Measurements from ENCODE around the gene FOXA2. TPM values are rescaled to one million over a fixed set of nuclear protein-coding genes. Genes with fewer than 3 reads are reported as not detected.

FOXA2 gene
- total and polyA plus RNA-seq, 2 of the 13 experiments (the other 11 are each of a cell fraction or from before 2014, with no cell fraction given), result 8.8 to 12.2 TPM

DNA sequence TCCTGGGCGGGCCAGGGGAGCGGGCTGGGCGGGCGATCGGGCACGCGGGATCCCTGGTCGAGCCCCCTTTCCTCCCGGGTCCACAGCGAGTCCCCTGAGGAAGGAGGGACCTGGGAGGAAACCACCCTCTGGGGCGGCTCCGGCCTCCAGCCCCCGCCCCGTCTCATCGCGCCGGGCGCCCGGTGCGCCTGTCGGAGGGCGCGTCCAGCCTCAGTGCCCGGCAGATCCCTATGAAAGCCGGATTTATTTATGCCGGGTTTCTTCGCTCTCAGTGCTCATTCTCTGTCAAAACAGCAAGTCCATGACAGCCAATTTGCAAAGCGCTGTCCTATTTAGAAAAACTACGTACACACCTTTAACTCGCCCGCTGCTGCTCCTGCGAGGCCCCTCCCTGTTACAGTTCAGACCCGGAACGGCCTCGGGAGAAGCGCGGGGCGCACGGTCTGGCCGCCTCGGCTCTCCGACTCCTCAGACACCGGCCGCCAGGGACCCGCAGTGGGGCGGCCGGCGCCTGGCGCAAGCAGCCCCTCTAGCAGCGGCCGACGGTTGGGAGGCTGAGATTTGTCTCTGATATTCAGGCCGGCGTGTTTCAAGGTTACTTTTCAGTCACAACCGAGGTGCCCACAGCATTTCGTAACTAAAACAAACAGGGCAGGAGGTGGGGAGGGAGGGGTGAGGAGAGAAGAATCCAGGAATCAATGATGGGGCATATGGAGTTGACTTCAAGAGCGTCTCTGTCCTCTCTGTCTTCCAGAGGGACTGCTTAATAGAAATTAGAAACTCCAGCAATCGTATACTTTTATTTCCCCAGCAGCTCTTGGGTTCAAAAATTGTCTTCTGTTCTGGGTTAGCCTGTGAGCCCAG is 782 bp upstream of the FOXA2 start (continued):
- TF ChIP-seq, protein P1, sequence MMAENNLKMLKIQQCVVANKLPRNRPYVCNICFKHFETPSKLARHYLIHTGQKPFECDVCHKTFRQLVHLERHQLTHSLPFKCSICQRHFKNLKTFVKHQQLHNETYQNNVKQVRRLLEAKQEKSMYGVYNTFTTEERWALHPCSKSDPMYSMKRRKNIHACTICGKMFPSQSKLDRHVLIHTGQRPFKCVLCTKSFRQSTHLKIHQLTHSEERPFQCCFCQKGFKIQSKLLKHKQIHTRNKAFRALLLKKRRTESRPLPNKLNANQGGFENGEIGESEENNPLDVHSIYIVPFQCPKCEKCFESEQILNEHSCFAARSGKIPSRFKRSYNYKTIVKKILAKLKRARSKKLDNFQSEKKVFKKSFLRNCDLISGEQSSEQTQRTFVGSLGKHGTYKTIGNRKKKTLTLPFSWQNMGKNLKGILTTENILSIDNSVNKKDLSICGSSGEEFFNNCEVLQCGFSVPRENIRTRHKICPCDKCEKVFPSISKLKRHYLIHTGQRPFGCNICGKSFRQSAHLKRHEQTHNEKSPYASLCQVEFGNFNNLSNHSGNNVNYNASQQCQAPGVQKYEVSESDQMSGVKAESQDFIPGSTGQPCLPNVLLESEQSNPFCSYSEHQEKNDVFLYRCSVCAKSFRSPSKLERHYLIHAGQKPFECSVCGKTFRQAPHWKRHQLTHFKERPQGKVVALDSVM (CRISPR knock-in tag; IDR thresholded peaks at IDR 0.05), result peak; percentile 64
- TF ChIP-seq SIX1 (CRISPR knock-in tag; IDR thresholded peaks at IDR 0.05; ENCODE audit: borderline replicate concordance) (no peak), ZNF329 (CRISPR knock-in tag; IDR thresholded peaks at IDR 0.05; ENCODE audit: low read depth) (peak; percentile 70; the same call in 1 of the 2 replicates), ZNF773 (CRISPR knock-in tag; IDR thresholded peaks at IDR 0.05; ENCODE audit: borderline replicate concordance) (no peak), ZFP41 (CRISPR knock-in tag; IDR thresholded peaks at IDR 0.05; ENCODE audit: borderline replicate concordance) (no peak), GATA4 (IDR thresholded peaks at IDR 0.05; ENCODE audit: borderline replicate concordance, low read depth) (no peak; the same call in 1 of the 2 replicates), CHD2 (IDR thresholded peaks at IDR 0.05; ENCODE audit: low read depth, low read length) (no peak), ZNF674 (CRISPR knock-in tag; IDR thresholded peaks at IDR 0.05; ENCODE audit: low read depth) (0 out of 2 replicates have a peak, but pooled peaks have one; percentile 21), ZNF720 (CRISPR knock-in tag; IDR thresholded peaks at IDR 0.05) (no peak), SETDB1 (CRISPR knock-in tag; IDR thresholded peaks at IDR 0.05; ENCODE audit: borderline replicate concordance) (no peak), ZMYM2 (CRISPR knock-in tag; IDR thresholded peaks at IDR 0.05) (0 out of 2 replicates have a peak, but pooled peaks have one; percentile 61), SALL1 (CRISPR knock-in tag; IDR thresholded peaks at IDR 0.05) (peak; percentile 91), MEF2D (CRISPR knock-in tag; IDR thresholded peaks at IDR 0.05) (peak; percentile 51; the same call in 1 of the 2 replicates), ZNF234 (CRISPR knock-in tag; conservative IDR thresholded peaks at IDR 0.05) (peak; percentile 73; the same call in 1 of the 2 replicates)
- TF ChIP-seq, protein P2, sequence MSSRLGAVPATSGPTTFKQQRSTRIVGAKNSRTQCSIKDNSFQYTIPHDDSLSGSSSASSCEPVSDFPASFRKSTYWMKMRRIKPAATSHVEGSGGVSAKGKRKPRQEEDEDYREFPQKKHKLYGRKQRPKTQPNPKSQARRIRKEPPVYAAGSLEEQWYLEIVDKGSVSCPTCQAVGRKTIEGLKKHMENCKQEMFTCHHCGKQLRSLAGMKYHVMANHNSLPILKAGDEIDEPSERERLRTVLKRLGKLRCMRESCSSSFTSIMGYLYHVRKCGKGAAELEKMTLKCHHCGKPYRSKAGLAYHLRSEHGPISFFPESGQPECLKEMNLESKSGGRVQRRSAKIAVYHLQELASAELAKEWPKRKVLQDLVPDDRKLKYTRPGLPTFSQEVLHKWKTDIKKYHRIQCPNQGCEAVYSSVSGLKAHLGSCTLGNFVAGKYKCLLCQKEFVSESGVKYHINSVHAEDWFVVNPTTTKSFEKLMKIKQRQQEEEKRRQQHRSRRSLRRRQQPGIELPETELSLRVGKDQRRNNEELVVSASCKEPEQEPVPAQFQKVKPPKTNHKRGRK (CRISPR knock-in tag; IDR thresholded peaks at IDR 0.05), result no peak
- TF ChIP-seq, protein P3, sequence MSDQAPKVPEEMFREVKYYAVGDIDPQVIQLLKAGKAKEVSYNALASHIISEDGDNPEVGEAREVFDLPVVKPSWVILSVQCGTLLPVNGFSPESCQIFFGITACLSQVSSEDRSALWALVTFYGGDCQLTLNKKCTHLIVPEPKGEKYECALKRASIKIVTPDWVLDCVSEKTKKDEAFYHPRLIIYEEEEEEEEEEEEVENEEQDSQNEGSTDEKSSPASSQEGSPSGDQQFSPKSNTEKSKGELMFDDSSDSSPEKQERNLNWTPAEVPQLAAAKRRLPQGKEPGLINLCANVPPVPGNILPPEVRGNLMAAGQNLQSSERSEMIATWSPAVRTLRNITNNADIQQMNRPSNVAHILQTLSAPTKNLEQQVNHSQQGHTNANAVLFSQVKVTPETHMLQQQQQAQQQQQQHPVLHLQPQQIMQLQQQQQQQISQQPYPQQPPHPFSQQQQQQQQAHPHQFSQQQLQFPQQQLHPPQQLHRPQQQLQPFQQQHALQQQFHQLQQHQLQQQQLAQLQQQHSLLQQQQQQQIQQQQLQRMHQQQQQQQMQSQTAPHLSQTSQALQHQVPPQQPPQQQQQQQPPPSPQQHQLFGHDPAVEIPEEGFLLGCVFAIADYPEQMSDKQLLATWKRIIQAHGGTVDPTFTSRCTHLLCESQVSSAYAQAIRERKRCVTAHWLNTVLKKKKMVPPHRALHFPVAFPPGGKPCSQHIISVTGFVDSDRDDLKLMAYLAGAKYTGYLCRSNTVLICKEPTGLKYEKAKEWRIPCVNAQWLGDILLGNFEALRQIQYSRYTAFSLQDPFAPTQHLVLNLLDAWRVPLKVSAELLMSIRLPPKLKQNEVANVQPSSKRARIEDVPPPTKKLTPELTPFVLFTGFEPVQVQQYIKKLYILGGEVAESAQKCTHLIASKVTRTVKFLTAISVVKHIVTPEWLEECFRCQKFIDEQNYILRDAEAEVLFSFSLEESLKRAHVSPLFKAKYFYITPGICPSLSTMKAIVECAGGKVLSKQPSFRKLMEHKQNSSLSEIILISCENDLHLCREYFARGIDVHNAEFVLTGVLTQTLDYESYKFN (CRISPR knock-in tag; conservative IDR thresholded peaks at IDR 0.05), result peak; percentile 78
- TF ChIP-seq, protein P4, sequence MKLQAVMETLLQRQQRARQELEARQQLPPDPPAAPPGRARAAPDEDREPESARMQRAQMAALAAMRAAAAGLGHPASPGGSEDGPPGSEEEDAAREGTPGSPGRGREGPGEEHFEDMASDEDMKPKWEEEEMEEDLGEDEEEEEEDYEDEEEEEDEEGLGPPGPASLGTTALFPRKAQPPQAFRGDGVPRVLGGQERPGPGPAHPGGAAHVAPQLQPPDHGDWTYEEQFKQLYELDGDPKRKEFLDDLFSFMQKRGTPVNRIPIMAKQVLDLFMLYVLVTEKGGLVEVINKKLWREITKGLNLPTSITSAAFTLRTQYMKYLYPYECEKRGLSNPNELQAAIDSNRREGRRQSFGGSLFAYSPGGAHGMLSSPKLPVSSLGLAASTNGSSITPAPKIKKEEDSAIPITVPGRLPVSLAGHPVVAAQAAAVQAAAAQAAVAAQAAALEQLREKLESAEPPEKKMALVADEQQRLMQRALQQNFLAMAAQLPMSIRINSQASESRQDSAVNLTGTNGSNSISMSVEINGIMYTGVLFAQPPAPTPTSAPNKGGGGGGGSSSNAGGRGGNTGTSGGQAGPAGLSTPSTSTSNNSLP (IDR thresholded peaks at IDR 0.05; ENCODE audit: low read depth, low read length), result 0 out of 2 replicates have a peak, but pooled peaks have one; percentile 22
- TF ChIP-seq, protein P5, sequence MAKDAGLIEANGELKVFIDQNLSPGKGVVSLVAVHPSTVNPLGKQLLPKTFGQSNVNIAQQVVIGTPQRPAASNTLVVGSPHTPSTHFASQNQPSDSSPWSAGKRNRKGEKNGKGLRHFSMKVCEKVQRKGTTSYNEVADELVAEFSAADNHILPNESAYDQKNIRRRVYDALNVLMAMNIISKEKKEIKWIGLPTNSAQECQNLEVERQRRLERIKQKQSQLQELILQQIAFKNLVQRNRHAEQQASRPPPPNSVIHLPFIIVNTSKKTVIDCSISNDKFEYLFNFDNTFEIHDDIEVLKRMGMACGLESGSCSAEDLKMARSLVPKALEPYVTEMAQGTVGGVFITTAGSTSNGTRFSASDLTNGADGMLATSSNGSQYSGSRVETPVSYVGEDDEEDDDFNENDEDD (CRISPR knock-in tag; IDR thresholded peaks at IDR 0.05; ENCODE audit: borderline replicate concordance), result peak; percentile 45; the same call in 1 of the 2 replicates
